Epithelial cell of esophagus (primary cell): ENCODE data around the gene NFS1.

Experiments used
- DNase-seq: peaks from one replicate; pipeline ENCODE4 v3.0.0; 2010; ENCODE audit warnings: low read depth
- H3K4me3 ChIP-seq: 2 replicates; pipeline ENCODE4 v1.5.1; 2011; ENCODE audit warnings: mild to moderate bottlenecking, low read length, control low read depth
- CTCF ChIP-seq: IDR thresholded peaks from 2 replicates; pipeline ENCODE4 v1.5.1; 2011; ENCODE audit warnings: low read depth, mild to moderate bottlenecking, low read length, control low read depth, inconsistent platforms; ENCODE audit not compliant: insufficient read depth; ENCODE audit errors: missing control alignments

The NFS1 gene

GRCh38 chr20:35640724-35641123 is 58.4 kb downstream of the NFS1 start:
- no peak for TF ChIP-seq CTCF
- no peak overlapping the region for H3K4me3 ChIP-seq
- no peak for DNase-seq

- H3K4me3 ChIP-seq: no peak overlapping the region
- TF ChIP-seq CTCF: no peak
- no peak for DNase-seq
Measured at GRCh38 chr20:35638751-35639150, 60.4 kb downstream of the NFS1 start.

GRCh38 chr20:35637276-35637675 is 61.9 kb downstream of the NFS1 start:
- no peak overlapping the region for H3K4me3 ChIP-seq
- no peak for DNase-seq
- no peak for TF ChIP-seq CTCF

GRCh38 chr20:35636095-35636494 is 63.1 kb downstream of the NFS1 start:
- H3K4me3 ChIP-seq: no peak overlapping the region
- no peak for DNase-seq
- no peak for TF ChIP-seq CTCF

- no peak for TF ChIP-seq CTCF
- DNase-seq: no peak
- no peak overlapping the region for H3K4me3 ChIP-seq
Measured at GRCh38 chr20:35635652-35636051, 63.5 kb downstream of the NFS1 start.

- H3K4me3 ChIP-seq: no peak overlapping the region
- TF ChIP-seq CTCF: no peak
- DNase-seq: no peak
Measured at GRCh38 chr20:35632539-35633115, 66.5 kb downstream of the NFS1 start.

GRCh38 chr20:35630636-35631035 is 68.5 kb downstream of the NFS1 start:
- no peak for TF ChIP-seq CTCF

More at GRCh38 chr20:35630636-35631035, 68.5 kb downstream of the NFS1 start:
- no peak for DNase-seq
- no peak overlapping the region for H3K4me3 ChIP-seq
